GM12872 (cell line): ENCODE measurements around the gene WDFY1.
A peak's percentile ranks its signal among the peaks of the same experiment; 100 is the strongest.

ENCODE experiments used
- TF ChIP-seq, protein P1 (sequence below): IDR thresholded peaks from 3 replicates; pipeline ENCODE4 v1.5.1; 2011; ENCODE audit warnings: low read depth, mild to moderate bottlenecking, low read length, moderate library complexity; ENCODE audit not compliant: insufficient read depth

Gene WDFY1

DNA sequence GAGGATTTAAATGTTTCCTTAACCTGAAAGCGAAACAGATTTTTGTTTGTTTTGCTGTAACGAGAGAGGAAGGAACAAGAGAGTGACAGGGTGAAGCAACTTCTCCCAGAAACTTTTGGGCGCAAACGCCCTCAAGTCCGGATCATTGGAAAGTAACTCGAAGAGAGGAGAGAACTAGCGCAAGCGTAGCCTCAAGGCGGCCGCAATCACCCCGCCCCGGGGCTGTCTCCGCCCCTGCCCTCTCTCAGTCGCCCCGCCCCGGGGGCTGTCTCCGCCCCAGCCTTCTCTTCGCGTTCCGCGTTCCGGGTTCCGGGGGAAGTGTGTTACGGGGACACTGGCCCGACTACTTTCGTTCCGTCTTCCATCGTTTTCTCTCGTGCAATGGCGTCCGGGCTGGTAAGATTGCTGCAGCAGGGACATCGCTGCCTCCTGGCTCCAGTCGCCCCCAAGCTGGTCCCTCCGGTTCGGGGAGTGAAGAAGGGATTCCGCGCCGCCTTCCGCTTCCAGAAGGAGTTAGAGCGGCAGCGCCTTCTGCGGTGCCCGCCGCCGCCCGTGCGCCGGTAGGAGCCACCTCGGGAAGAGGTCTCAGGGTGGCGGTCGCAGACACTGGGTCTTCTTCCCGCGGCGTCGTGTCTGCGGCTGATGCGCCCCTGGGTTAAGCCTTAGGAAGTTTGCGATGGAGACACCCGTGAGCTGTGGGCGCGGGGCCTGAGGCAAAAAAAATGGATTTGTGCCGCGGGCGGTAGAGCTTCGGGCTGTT is 12.1 kb upstream of the WDFY1 start, which contains the start of gene MRPL44:
TSS of gene MRPL44 (plus strand) at position 372 of the 760 bp plus-strand sequence. CDS start at position 382, 10 bp downstream.
- TF ChIP-seq, protein P1, sequence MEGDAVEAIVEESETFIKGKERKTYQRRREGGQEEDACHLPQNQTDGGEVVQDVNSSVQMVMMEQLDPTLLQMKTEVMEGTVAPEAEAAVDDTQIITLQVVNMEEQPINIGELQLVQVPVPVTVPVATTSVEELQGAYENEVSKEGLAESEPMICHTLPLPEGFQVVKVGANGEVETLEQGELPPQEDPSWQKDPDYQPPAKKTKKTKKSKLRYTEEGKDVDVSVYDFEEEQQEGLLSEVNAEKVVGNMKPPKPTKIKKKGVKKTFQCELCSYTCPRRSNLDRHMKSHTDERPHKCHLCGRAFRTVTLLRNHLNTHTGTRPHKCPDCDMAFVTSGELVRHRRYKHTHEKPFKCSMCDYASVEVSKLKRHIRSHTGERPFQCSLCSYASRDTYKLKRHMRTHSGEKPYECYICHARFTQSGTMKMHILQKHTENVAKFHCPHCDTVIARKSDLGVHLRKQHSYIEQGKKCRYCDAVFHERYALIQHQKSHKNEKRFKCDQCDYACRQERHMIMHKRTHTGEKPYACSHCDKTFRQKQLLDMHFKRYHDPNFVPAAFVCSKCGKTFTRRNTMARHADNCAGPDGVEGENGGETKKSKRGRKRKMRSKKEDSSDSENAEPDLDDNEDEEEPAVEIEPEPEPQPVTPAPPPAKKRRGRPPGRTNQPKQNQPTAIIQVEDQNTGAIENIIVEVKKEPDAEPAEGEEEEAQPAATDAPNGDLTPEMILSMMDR, result no peak

DNA sequence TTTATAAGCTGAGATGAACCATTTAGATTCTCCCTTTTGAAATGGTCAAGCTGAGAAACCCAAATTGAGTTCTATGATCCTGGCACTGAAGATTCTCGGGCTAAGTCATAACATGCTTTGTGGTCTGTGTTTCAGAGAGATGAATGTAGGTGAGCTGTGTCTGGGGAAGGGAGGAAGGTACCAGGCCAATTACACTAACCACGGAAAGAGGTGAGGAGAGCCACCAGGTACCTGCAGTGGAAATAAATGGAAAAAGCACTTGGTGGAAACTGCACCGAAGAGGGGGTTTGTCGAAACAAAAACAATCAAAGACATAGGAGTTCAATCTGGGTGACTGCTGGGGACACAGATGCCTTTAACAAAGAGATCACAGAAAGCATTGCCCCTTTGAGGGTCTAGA is 11.2 kb upstream of the WDFY1 start:
- TF ChIP-seq, protein P1, result no peak

DNA sequence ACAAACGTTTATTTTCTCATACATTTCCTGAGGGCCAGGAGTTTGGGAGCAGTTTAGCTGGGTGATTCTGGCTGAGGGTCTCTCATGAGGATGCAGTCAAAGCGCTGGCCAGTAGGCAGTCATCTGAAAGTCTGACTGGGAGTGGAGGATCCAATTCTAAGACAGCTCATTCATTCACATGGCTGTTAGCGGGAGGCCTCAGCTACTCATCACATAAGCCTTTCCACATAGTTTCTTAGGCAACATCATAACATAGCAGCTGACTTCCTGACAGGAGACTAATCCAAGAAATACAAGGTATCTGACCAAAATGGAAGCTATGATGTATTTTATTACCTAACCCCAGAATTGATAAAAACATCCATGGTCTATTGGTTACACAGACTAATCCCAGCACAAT is 9.3 kb upstream of the WDFY1 start:
- TF ChIP-seq, protein P1, result no peak

DNA sequence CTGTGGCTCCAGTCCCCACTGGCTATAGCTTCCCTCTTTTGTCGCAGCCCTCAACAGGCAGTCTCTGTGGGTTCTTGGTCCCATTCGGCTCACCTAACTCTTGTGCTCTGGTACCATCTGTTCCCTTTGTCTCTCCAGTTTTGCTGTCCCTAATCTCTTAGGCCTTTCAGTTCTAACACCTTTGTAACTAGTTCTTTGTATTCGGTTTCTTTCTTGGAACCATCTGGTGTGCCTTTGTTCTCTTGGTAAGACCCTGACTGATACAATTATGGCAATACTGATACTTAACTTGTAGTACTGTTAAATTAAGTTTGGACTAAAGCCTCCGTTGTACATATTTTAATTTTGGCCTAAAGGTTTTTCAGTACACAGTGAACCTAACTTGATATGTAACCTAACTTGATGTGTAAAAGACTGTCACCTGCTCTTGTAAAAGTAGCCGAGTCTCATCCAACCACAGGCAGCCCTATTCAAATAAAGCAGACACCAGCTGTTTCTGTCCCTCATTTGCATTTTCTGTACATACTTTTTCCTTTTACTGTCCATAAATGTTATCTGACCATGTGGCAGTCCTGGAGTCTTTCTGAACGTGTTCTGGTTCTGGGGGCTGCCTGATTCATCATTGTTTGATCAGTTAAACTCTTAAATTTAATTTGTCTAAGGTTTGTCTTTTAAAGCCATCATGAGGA is 7.3 kb upstream of the WDFY1 start:
- TF ChIP-seq, protein P1, result no peak

DNA sequence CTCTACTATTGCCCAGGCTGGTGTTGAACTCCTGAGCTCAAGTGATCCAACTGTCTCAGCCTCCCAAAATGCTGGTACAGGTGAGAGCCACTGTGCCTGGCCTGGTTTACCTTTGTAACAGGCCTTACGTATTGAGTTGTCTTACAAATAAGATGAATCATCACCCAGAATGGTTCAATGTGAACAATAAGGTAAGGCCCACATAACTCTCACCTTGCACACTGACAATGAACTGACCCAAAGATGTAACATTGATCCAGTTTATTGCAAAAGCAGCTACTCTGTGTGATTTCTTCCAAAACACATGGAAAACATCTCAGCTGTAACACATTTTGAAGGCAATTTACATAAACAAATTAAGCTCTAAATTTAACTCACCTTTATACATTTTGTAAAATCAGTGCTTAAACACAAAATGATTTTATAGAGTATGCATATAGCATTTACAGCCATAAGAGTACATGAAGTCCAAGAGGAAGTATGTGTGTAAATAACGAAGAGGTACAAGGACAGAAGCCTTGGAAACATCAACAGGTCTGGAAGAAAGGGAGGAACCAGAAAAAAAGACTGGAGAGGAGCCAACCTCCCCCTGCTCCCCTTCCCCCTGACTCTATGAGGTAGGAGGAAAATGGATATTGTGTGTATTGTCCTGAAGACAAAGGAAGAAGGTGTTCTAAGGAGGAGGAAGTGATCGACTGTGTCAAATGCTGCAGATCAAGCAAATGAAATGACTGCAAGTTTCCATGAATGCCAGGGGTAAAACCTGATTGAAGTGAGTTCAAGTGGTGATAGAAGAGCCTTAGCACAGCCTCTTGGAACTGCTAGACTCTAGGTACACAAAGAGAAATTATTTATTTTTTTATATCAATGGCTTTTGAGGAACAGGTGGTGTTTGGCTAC is 5.6 kb upstream of the WDFY1 start:
- TF ChIP-seq, protein P1, result no peak

DNA sequence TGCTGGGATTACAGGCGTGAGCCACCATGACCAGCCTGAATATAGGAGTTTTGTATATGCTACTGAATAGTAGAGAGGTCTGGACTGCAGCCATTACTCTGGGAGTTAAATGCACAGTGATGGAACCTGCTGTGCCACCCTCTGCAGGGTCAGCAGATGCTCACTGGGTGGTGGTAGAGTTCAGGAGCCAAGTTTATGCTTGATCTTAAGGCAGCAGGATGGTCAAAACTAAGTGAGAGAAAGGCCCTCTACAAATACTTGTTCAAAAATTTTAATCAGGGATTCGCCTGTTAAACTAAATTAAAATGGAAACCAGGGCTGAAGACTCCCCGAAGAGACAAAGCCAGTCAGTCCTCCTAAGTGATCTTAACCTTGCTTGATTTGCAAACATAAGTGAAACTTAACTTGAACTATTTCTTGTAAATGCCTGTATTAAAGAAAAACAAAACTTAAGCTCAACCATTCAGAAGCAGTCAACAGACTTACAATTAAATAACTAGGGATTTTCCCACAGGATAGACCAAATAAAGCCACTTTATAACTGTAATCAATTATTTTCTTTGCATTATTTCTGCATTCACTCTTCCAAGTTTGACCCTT is 4.2 kb upstream of the WDFY1 start:
- TF ChIP-seq, protein P1, result peak; percentile 42; the same call in 2 of the 3 replicates
